ENCODE results near the gene SHLD3.

SHLD3 gene

GRCh38 chr5:65647941-65648340, 23.1 kb downstream of the SHLD3 start:
- no peak for DNase-seq (ENCODE audit: low spot score)
- no peak for TF ChIP-seq CTCF (IDR thresholded peaks at IDR 0.05; ENCODE audit: borderline replicate concordance, control extremely low read depth, extremely low read depth, insufficient read depth, missing control alignments)
- in situ Hi-C loops (cut with MboI; ENCODE audit: low sequenced_read_pairs, unreplicated experiment): no loop called here

GRCh38 chr5:65651144-65651543, 26.3 kb downstream of the SHLD3 start:
- in situ Hi-C loops (cut with MboI; ENCODE audit: low sequenced_read_pairs, unreplicated experiment): no loop called here
- no peak for DNase-seq (ENCODE audit: low spot score)
- no peak for TF ChIP-seq CTCF (IDR thresholded peaks at IDR 0.05; ENCODE audit: borderline replicate concordance, control extremely low read depth, extremely low read depth, insufficient read depth, missing control alignments)

GRCh38 chr5:65654713-65655112, 29.9 kb downstream of the SHLD3 start:
- in situ Hi-C loops (cut with MboI; ENCODE audit: low sequenced_read_pairs, unreplicated experiment): no loop called here
- TF ChIP-seq CTCF (IDR thresholded peaks at IDR 0.05; ENCODE audit: borderline replicate concordance, control extremely low read depth, extremely low read depth, insufficient read depth, missing control alignments): no peak
- no peak for DNase-seq (ENCODE audit: low spot score)

DNA sequence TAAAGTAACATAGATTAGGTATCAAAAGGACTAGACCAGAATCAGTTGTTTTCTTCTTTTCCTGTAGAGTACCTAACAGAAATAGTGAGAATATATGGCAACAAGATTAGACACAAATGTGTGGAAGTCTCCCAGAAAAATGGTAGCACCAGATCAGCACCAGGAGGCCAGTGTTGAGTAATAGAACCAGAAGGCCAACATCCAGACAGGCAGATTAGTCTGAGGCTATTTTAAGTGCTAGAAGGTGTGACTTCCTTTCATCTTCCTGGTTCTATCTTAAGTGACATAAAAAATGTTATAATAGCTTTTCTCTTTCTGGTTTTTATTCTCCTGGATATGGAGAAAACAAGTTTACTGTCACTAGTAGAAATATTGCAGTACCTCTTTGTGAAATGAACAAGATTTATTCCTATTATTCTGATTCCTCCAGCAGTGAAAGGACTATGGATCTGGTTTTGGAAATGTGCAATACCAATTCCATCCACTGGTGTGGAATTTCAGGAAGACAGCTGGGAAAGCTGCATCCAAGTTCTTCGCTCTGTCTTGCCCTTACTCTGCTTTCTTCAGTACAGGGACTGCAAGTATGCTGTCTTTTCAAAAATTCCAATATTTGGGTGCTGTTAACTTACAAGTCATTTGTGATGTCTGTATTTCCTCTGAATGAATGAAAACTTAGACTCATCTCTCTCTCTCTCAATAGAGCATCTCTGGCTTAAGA, 39.1 kb downstream of the SHLD3 start:
- TF ChIP-seq CTCF (IDR thresholded peaks at IDR 0.05; ENCODE audit: borderline replicate concordance, control extremely low read depth, extremely low read depth, insufficient read depth, missing control alignments): no peak
- in situ Hi-C loops (cut with MboI; ENCODE audit: low sequenced_read_pairs, unreplicated experiment): no loop called here
- no peak for DNase-seq (ENCODE audit: low spot score)

DNA sequence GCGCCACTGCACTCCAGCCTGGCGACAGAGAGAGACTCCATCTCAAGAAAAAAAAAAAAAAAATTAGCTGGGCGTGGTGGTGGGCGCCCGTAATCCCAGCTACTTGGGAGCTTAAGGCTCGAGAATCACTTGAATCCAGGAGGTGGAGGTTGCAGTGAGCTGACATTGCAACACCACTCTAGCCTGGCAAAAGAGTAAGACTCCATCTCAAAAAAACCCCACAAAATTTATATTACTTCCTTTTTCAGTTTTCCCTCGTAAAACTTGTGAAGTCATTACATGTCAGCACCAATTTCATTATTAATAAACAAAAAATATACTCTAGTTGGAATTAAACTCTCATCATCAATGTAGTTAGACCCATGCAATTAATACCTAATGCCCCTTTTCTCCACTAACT, 43.9 kb downstream of the SHLD3 start:
- TF ChIP-seq CTCF (IDR thresholded peaks at IDR 0.05; ENCODE audit: borderline replicate concordance, control extremely low read depth, extremely low read depth, insufficient read depth, missing control alignments): no peak
- no peak for DNase-seq (ENCODE audit: low spot score)
- in situ Hi-C loops (cut with MboI; ENCODE audit: low sequenced_read_pairs, unreplicated experiment): no loop called here

GRCh38 chr5:65672796-65673195, 48.0 kb downstream of the SHLD3 start:
- no peak for DNase-seq (ENCODE audit: low spot score)
- TF ChIP-seq CTCF (IDR thresholded peaks at IDR 0.05; ENCODE audit: borderline replicate concordance, control extremely low read depth, extremely low read depth, insufficient read depth, missing control alignments): no peak
- in situ Hi-C loops (cut with MboI; ENCODE audit: low sequenced_read_pairs, unreplicated experiment): no loop called here

Data from GM13976 (cell line).